Measurements from ENCODE around the gene URB2. TPM values are rescaled to one million over a fixed set of nuclear protein-coding genes. Genes with fewer than 3 reads are reported as not detected.

URB2 gene
- total and polyA plus RNA-seq, 2 of the 13 experiments (the other 11 are each of a cell fraction or from before 2014, with no cell fraction given) = 4.0 to 17.6 TPM

GRCh38 chr1:229625915-229626831 is at the start of gene URB2, which contains the start of gene TAF5L (continued):
- TF ChIP-seq ZNF556 (CRISPR knock-in tag; IDR thresholded peaks at IDR 0.05; ENCODE audit: borderline replicate concordance) (no peak; the same call in 1 of the 2 replicates), PCBP1 (IDR thresholded peaks at IDR 0.05; ENCODE audit: borderline replicate concordance, low read depth, low read length) (peak; percentile 75; the same call in 1 of the 2 replicates), ZNF788 (CRISPR knock-in tag; IDR thresholded peaks at IDR 0.05; ENCODE audit: borderline replicate concordance) (no peak), MYPOP (CRISPR knock-in tag; IDR thresholded peaks at IDR 0.05) (no peak; the same call in 1 of the 2 replicates), ZNF18 (CRISPR knock-in tag; IDR thresholded peaks at IDR 0.05; ENCODE audit: insufficient replicate concordance) (no peak), PCBP2 (optimal IDR thresholded peaks at IDR 0.05; ENCODE audit: low read depth, low read length, poor library complexity, severe bottlenecking) (no peak), ZXDC (CRISPR knock-in tag; IDR thresholded peaks at IDR 0.05) (peak; percentile 74; the same call in 1 of the 2 replicates), ARNT2 (CRISPR knock-in tag; IDR thresholded peaks at IDR 0.05; ENCODE audit: low read depth) (no peak; the same call in 1 of the 2 replicates), ZNF75D (CRISPR knock-in tag; IDR thresholded peaks at IDR 0.05; ENCODE audit: borderline replicate concordance) (no peak), MTERF4 (CRISPR knock-in tag; IDR thresholded peaks at IDR 0.05) (no peak), FOXP1 (IDR thresholded peaks at IDR 0.05) (no peak), FOXP1 (CRISPR knock-in tag; IDR thresholded peaks at IDR 0.05) (no peak), ZEB1 (IDR thresholded peaks at IDR 0.05; ENCODE audit: insufficient replicate concordance, low read depth) (peak; percentile 63), SPEN (CRISPR knock-in tag; IDR thresholded peaks at IDR 0.05; ENCODE audit: low read depth) (peak; percentile 88), MLX (CRISPR knock-in tag; IDR thresholded peaks at IDR 0.05) (no peak), DDIT3 (CRISPR knock-in tag; IDR thresholded peaks at IDR 0.05) (no peak), JARID2 (CRISPR knock-in tag; IDR thresholded peaks at IDR 0.05; ENCODE audit: insufficient replicate concordance) (no peak), ZNF678 (CRISPR knock-in tag; IDR thresholded peaks at IDR 0.05) (no peak), THRA (CRISPR knock-in tag; IDR thresholded peaks at IDR 0.05; ENCODE audit: borderline replicate concordance) (no peak)
